Ecto neural progenitor cell (in vitro differentiated cells): ENCODE data around the gene SYNDIG1L.

ENCODE experiments used
- DNase-seq: peaks from one replicate; pipeline ENCODE4 v3.0.0-alpha.2; 2018; ENCODE audit warnings: low spot score

Gene SYNDIG1L

DNA sequence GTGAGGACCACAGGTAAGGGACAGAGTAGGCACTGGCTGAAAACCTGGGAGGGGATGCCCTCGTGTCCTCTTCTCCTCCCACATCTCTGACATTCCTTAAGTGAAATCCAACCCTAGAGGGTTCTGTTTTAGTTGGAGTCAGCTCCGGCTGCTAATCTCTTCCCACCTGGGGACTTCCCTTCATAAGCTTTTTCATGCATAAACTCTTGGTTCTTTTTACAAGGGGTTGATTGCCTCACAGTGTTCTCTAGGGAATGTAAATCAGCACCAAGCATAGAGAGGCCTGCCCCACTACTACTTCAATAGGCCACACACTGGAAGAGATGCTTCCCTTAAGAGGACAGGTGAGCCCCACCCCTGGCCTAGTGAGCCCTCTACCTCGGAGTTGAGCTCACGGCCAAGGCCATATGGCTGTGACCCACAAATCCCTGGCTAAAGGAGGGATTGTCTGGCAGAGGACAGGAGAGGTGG lies 3.2 kb upstream of the SYNDIG1L start:
- peak; percentile 9 for DNase-seq

DNA sequence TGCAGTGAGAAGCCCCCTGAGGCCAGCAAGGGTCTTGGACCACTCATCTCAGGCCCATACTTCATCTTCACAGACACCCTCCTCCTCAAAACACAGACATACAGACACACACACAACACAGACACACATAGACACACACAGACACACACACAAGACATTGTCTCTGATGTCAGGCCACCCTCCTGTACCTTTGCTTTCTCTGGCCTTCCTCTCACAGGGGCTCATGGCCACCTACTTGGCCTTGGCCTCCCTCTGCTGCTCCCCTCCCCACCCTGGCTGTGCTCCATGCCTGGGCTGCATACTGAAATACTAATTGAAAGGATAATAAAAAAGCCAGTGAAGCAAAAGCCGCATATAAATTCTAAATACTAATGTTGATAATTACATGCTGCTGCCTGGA lies 1.6 kb upstream of the SYNDIG1L start:
- DNase-seq: peak; percentile 36

DNA sequence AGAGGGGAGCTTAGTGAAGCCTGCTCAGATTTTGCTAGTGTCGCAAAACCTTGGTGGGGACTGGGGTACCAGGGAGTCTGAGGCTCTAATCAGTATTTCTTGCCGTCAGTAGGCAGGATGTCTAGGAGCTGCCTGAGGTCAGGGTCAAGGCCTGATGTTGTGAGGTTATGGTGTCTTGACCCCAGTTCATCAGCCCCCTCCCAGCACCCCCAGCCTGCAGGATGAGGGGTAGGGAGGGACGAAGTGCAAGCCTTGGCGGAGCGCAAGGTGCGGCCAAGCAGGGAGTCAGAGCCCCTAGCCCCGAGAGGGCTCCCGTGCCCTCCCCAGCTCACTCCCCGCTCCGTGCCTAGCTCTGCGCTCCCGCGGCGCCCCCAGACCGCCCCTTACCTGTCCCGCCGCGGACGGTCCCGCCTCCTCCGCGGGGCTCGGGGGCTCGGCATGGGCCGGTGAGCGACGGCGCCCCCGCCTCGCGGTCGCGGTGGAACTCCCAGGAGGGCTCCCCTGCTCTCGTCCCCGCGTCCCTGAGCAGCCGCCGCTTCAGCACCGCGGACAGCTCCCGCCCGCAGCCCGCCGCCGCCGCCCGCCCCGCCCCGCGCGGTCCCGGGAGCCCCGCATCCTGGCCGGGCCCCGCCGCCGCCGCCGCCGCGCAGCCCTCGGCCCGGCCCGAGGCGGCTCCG lies 347 bp downstream of the SYNDIG1L start:
- DNase-seq: peak; percentile 88

DNA sequence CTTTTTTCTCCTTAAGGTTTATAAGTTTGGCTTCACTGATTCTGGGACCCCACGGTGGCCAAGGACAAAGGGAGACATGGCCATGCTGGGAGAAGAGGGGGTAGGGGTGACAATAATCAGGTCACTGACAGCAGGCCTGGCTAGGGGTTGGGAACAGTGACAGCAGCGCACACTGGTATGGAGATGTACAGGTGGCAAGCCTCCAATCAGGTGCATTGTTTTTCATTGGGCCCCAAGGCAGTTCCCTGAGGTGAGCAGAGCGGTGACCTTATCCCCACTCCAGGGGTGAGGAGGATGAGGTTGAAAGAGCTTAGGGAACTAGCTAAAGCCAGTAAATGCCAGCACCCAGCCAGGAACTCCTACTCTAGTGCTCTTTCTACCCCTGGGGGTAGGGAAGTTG lies 1.4 kb downstream of the SYNDIG1L start:
- DNase-seq: no peak

DNA sequence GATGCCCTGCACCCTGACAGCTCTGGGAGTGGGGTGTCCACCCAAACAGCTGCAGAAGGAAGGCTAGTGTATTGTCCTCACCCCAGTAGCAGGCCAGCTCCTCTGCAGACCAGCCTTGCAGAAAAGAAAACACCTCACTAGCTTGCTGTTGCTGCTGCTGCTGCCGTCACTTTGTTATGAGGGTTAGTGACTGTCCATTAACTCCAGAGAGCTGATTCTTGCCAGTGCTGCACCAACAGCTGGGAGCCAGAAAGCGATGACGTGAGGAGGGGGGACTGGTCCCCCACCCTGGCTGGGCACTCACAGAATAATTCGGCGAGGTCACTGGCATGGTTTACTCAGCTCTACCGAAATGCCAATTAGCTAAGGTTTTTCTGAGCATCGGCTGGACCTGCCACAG lies 2.8 kb downstream of the SYNDIG1L start:
- no peak for DNase-seq

DNA sequence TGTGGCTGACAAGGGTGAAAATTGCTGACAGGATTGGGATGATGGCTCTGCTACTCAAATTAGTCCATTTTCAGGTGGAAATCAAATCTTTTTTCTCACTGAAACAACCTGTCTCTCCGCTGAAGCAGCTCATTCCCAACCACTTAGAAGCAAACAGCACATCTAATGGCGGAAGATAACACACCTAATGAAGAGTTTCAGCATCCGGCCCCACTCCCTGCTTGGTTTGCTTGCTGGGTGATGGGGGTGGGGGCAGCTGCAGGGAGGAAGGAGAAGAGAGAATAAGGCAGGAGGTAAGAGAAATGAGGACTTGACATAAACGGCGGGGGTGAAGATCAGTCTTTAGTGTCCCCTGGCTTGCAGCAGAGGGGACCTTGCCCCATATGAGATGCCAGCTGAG lies 4.0 kb downstream of the SYNDIG1L start:
- DNase-seq: no peak

DNA sequence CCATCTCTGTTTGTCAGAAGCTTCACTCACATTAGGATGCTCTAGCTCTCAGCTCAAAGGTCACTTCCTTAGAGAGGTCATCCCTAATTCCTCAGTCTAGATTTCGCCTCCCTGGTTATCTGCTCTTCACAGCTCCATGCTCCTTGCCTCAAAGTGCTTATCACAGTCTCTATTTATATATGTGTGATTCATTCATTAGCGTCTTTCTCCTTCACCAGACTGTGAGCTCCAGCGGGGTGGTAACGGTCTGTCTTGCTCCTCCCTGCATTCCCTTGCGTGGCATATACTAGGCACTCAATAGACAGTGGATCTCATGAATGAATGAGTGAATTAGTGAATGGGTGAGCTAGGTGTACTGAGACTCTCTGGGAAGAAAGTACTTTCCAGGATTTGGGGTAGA lies 6.9 kb downstream of the SYNDIG1L start:
- DNase-seq: no peak

DNA sequence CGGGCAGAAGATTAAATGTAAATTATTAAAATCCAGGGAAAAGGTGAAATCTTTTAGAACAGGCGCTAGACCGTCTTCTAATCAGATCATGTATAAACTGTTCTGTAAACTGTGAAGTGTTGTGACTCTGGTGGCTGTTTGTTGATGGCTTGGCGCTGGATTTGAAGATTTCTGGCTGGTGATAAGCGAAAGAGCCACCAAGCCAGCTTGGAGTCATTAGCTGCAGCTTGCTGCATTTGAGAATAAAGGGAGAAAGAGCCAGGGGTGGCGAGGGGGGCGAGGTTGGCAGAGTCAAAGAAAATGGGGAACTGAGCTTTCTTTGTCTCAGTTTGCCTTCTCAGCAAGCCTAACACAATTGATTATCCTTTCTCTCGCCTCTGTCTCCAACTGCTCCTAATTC lies 8.0 kb downstream of the SYNDIG1L start:
- DNase-seq: no peak

DNA sequence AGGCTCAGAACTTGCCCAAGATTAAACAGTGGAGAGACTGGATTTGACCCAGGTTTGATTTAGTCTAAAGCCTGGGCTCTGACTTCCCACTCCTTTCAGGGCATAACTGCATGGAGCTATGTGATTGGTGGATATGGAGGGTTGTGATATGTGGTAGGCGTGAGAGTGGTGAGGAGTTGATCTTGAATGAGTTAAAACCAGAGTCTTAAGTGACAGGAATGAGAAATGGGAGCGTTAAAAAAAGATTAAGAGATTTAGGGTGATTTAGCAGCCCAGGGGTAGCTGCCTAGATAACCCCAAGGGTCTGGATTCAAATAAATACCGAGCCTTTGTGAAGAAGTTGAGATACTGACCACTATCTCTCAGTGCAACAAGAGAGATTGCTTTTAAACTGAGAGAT lies 8.4 kb downstream of the SYNDIG1L start:
- no peak for DNase-seq

DNA sequence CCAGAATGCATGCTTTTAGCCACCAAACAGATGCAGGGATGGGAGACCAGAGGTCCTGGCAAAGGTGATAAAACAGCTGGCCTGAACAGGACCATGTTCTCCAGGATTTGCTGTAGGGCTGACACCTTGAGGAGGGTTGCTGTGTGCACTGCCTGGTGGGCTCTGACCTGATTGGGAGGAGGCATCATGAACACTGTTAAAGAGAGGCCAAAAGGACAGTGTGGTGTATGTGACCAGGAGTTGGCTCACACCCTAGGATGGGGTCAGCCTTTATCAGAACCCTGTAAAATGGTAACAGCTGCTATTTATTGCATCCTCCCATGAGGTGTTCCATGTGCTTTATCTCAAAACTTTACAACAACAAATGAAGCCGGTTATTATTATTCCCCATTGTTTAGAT lies 8.8 kb downstream of the SYNDIG1L start:
- DNase-seq: no peak

DNA sequence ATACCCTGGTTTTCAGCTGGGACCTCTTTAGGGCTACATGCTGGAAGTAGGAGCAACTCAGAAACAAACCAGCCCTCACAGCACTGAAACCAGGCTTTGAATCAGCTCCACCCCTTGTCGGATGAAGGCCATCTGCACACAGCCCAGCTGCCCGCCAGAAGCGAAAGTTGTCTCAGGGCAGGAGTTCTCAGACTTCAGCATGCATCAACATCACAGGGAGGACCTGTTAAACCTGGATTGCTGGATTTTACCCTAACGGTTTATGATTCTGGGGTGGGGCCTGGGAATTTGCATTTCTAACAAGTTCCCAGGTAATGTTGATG lies 10.9 kb downstream of the SYNDIG1L start:
- no peak for DNase-seq

DNA sequence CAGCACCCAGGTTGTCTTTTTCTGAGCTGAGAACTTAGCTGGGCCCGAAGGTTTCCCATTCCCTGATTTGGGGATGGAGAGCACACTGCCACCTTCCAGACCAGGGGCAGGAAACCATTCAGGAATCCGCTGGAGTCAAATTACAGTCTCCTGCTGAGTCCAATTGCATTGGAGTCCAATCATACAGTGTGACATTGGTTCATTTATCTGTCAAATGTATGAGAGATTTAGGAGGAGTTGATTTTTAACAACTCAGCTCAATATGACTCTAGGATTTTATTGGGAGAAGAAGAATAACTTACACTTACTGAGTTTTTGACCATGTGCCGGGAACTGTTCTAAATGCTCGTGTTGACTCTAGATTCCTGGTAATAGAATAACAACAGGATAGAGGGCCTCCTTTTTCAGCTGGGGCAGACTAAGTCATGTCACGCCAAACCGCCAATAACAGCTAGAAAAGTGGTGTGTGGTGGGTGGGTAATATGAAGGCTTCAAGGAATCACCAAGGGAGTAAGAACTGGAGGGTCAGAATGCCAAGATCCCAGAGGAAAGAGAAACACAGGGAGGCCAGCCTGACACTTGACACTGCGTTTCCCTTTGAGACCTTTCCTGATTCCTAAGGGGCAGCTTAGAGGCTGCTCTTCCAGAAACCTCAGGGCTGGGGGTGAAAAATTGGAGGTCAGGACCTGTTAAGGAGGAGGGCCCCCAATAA lies 11.5 kb downstream of the SYNDIG1L start:
- DNase-seq: no peak

DNA sequence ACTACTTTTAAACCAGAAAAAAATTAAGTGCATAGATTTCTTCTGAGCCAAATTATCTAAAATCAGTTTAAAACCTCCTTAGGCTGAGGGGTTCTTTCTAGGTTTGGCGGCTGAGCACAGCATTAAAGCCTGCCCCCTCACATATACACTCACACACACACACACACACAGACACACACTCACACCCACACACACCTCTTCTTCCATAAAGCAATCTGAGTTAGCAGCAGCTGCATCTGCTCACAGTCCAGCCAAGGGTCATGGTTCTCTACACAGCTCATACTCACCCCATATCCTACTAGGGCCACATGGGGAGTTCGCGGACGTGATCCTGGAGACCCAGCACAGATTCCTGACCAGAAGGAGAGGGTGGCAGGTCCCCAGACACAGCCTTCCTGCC lies 12.4 kb downstream of the SYNDIG1L start:
- no peak for DNase-seq

DNA sequence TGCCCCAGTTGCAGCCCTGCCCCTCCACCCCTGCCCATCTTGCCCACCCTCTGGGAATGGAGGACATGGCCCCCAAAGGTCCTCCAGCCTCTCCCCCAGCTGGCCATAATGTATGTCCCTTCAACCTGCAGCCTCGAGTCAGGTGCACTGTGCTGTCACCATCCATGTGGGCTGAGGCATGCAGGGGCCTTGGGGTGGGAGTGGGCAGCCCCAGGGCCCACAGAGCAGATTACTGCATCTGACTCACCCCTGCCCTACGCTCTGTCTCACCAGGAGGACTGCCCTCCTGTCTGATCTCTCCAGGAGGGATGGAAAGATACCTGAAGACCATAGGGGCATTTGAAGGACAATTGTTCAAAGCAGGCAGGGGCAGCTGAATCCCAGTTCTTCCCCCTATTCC lies 13.3 kb downstream of the SYNDIG1L start:
- DNase-seq: no peak

DNA sequence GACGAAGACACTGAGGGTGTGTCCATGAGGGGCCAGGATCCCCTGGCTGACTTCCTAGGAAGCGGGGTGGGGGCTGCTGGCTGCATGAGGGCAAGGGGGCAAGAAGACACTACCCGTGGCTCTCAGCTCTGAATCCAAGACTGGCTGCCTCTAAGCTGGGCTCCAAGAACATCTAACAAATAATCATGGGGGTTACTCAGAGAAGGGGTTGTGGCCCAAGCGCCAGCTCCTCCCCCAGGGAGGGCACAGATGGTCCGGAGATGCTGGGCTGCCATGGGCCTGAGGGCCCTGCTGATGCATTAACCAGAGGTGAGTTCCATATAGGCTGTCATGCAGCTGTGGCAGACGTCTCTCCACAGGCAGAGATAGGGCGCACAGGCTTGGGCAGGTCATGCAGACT lies 14.3 kb downstream of the SYNDIG1L start:
- DNase-seq: no peak

DNA sequence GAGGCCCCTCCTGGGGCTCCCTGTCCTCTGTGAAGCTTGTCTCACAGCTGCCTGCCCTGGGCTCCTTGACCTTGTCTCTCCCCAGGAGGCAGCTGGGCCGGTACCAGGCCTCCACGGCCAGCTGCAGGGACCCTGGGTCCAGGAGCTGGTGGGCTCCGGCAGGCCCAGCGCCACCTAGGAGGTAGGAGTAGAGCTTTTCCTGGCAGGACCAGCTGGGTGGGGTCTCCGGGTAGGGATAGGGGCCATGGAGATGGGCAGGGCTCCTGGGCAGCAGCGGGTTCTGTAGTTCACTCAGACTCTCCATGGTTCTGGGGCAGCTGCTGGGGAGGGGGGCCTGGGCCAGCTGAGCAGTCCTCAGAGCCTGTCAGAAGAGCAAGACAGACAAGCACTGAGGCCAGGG lies 16.6 kb downstream of the SYNDIG1L start:
- DNase-seq: no peak

DNA sequence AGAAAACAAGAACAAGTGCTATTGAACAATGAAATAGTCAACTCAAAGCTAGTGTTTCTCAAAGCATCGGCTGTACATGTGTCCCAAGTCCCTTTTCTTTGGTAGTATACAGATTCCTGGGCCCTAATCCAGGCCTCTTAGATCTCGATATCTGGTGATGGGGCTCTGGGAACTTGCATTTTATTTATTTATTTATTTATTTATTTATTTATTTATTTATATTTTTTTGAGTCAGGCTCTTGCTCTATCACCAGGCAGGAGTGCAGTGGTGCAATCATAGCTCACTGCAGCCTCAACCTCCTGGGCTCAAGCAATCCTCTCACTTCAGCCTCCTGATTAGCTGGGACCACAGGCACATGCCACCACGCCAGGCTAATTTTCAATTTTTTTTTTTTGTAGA lies 17.1 kb downstream of the SYNDIG1L start:
- no peak for DNase-seq

DNA sequence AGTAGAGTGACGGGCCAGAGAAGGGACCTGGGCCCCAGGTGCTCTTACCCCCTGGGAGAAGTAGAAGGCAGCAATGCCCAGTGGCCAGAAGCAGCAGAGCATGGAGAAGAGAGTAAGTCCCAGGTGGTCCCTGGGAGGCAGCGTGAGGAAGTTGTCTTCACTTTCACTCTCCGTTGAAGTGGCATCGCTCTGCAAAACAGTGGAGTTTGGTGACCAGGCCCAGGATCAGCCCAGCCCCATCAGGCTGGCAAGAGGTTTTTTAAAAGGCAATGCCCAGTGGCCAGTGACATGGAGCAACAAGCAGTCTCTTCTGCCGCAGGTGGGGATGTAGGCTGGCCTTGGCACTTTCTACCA lies 18.2 kb downstream of the SYNDIG1L start:
- DNase-seq: no peak

DNA sequence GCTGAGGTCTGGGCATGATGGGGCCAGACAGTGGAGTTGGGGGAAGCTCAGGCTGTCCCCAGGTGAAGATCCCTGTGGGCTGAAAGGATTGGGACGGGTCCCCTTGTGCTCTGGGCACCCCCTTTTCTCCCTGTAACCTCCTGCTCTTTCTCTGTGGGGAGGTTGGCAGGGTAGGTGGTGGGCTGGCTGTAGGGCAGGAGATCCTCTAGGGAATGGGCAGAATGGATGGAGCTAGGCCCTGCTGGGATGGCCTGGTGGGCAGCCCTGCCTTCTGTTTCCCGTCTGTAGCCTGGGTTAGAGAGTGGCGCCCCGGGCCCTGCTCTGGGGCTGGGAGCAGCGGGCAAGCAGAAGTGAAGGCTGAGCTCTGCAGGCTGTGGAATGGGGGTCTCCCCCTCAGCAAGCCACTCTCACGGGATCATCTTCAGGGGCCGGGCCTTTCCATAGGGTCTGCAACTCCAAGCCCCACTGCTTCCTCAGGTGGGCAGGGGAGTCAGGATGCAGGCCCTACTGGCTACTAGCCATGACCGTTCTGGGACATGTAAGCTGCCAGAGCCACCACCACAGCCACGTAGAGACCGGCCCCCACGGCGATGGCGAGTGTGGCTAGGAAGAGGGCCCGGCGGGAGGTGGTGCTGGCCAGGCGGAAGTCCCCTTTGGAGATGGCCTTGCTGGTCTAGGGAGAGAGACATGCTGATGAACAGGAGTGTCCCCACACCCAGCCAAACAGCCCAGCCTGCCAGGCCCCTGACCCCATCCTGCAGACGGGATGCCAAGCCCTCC lies 18.8 kb downstream of the SYNDIG1L start:
- no peak for DNase-seq

DNA sequence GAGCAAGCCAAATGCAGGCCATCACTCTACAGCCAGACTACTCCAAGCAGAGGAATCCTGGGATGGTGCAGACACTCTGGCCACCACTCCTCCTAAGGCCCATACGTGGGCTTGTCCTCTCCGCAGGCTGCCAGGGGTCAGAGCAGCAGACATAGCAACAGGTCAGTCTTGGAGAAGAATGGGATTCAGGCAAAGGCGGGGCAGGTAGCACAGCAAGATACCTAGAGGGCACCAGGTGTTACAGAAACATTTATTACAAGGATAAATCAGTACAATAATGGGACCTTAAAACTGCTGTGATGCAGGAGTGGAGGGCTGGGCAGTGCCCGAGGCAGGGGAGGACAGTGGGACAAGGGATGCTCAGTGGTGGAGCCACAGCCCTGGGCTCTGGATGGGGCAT lies 20.3 kb downstream of the SYNDIG1L start:
- no peak for DNase-seq

DNA sequence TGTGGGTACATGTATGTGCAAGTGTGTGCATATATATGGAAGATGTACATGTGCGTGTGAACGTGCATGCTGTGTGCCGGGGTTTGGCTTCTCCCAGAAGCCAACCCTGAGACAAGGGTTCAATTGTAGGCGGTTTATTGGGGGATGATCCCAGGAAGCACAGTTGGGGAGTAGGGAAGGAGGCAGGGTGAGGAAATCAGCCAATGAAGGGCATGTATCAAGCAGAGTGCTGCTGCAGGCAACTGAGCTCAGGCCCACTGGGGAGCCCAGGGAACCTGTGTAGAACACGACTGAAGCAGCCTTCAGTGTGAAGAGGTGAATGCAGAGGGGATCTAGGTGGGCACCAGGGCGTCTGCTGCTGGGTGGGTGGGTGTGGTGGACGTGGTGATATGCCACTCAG lies 21.6 kb downstream of the SYNDIG1L start:
- DNase-seq: no peak

DNA sequence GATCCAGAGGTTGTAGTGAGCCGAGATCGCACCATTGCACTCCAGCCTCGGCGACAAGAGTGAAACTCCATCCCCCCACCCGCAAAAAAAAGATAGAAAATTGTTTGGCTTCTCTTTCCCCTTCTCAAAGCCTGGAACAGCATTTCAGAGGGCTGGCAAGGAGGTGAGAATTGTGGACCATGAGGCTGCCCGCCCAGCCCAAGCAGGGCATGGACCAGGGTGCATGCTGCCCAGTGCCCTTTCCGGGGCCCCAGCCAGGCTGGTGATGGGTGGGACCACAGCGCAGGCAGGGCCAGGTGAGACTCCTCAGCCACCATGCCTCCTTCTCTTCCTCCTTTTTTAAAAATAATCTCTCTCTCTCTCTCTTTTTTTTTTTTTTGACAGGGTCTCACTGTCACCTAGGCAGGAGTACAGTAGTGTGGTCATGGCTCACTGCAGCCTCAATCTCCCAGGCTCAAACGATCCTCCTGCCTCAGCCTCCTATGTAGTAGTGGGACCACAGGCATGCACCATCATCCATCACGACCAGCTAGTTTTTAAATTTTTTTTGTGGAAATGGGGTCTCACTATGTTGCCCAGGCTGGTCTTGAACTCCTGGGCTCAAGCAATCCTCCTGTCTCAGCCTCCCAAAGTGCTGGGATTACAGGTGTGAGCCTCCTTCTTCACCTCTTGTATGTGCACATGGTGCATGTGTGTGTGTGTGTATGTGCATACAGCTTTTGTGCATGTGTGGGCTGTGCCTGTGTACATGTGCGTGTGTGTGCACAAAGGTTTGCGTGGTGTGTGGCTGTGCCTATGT lies 22.2 kb downstream of the SYNDIG1L start:
- DNase-seq: no peak
